DMS114 treated with DMSO at 0.1 percent for 48 hours (cell line): ENCODE data around the gene PDE4DIP.
"Not testable (repeated sequence)": the region's sequence is repeated elsewhere in the genome, so short reads cannot be mapped to it uniquely, and the experiment has no call there.

Source experiments
- DNase-seq: peaks from one replicate; lab custom pipeline; 2025; ENCODE audit not compliant: unreplicated experiment; lab: John Stamatoyannopoulos, UW

Gene PDE4DIP

DNA sequence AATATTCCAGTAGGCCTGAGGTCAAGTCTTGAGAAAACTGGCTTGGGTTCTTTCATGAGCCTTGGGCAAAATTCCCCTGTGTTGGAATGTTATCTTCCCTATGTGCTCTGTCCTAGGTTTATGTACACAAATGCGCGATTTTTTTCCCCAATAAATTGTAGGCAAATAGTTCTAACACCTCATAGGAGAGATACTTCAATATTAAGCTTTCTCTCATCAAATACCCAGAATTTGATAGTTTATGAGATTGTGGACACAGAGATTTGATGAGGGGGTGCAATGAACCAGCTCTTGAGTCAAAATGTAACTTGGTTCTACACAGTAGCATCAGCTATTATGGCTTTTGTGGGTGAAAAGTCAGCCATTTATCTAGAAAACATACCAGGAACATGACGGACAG, 220.4 kb downstream of the PDE4DIP start:
- not testable (repeated sequence) for DNase-seq

GRCh38 chr1:149075505-149076127, 231.4 kb downstream of the PDE4DIP start:
- not testable (repeated sequence) for DNase-seq
